IPS-NIHi7 (cell line): ENCODE measurements around the gene MAP2K4.

Experiments used
- DNase-seq: peaks from one replicate; pipeline ENCODE4 v3.0.0; 2012; ENCODE audit warnings: mixed read lengths; ENCODE audit errors: extremely low spot score

The MAP2K4 gene

GRCh38 chr17:12037970-12038369, 17.3 kb downstream of the MAP2K4 start:
- DNase-seq: no peak

GRCh38 chr17:12040478-12040877, 19.8 kb downstream of the MAP2K4 start:
- no peak for DNase-seq

GRCh38 chr17:12041312-12041711, 20.6 kb downstream of the MAP2K4 start:
- no peak for DNase-seq

- DNase-seq: no peak
Measured at GRCh38 chr17:12043702-12044101, 23.0 kb downstream of the MAP2K4 start.

- no peak for DNase-seq
Measured at GRCh38 chr17:12046786-12047185, 26.1 kb downstream of the MAP2K4 start.

- no peak for DNase-seq
Measured at GRCh38 chr17:12047681-12048376, 27.2 kb downstream of the MAP2K4 start.

GRCh38 chr17:12048843-12049473, 28.3 kb downstream of the MAP2K4 start:
- DNase-seq: no peak

GRCh38 chr17:12050646-12051225, 30.1 kb downstream of the MAP2K4 start:
- DNase-seq: no peak

- DNase-seq: no peak
Measured at GRCh38 chr17:12053552-12053951, 32.9 kb downstream of the MAP2K4 start.

GRCh38 chr17:12055889-12056288, 35.2 kb downstream of the MAP2K4 start:
- no peak for DNase-seq

- DNase-seq: no peak
Measured at GRCh38 chr17:12057520-12057919, 36.8 kb downstream of the MAP2K4 start.

GRCh38 chr17:12058535-12058934, 37.9 kb downstream of the MAP2K4 start:
- no peak for DNase-seq

- DNase-seq: no peak
Measured at GRCh38 chr17:12062249-12062648, 41.6 kb downstream of the MAP2K4 start.

GRCh38 chr17:12064395-12064794, 43.7 kb downstream of the MAP2K4 start:
- DNase-seq: no peak

- DNase-seq: no peak
Measured at GRCh38 chr17:12067485-12067884, 46.8 kb downstream of the MAP2K4 start.

GRCh38 chr17:12068946-12069345, 48.3 kb downstream of the MAP2K4 start:
- no peak for DNase-seq

- no peak for DNase-seq
Measured at GRCh38 chr17:12070561-12070960, 49.9 kb downstream of the MAP2K4 start.

- DNase-seq: no peak
Measured at GRCh38 chr17:12074346-12074745, 53.7 kb downstream of the MAP2K4 start.

GRCh38 chr17:12077773-12078172, 57.1 kb downstream of the MAP2K4 start:
- no peak for DNase-seq

- no peak for DNase-seq
Measured at GRCh38 chr17:12078791-12079190, 58.1 kb downstream of the MAP2K4 start.

- DNase-seq: no peak
Measured at GRCh38 chr17:12081720-12082119, 61.0 kb downstream of the MAP2K4 start.

GRCh38 chr17:12085076-12085949, 64.6 kb downstream of the MAP2K4 start:
- peak; percentile 37 for DNase-seq
